K562 (cell line): Measurements from ENCODE around the gene KCNK4. TPM values are rescaled to one million over a fixed set of nuclear protein-coding genes. Genes with fewer than 3 reads are reported as not detected.
A peak's percentile ranks its signal among the peaks of the same experiment; 100 is the strongest.

ENCODE experiments used
- CTBP1 ChIP-seq: fragments of 450-650 bp; IDR thresholded peaks from 2 replicates; pipeline ENCODE4 v1.6.1; 2016; ENCODE audit warnings: borderline replicate concordance
- GATAD2B ChIP-seq: fragments of 450-650 bp; IDR thresholded peaks from 2 replicates; pipeline ENCODE4 v1.6.1; 2017; ENCODE audit warnings: mild to moderate bottlenecking, borderline replicate concordance
- GTF2A2 ChIP-seq: IDR thresholded peaks from 2 replicates; pipeline ENCODE4 v1.6.1; 2016; ENCODE audit warnings: mild to moderate bottlenecking, missing genetic modification characterization, missing compliant biosample characterization
- L3MBTL2 ChIP-seq: fragments of 450-650 bp; IDR thresholded peaks from 2 replicates; pipeline ENCODE4 v1.6.1; 2016; ENCODE audit warnings: mild to moderate bottlenecking, moderate library complexity
- MCM3 ChIP-seq: fragments of 450-650 bp; IDR thresholded peaks from 2 replicates; pipeline ENCODE4 v1.6.1; 2016
- MLLT1 ChIP-seq, 2 experiments: fragments of 450-650 bp; IDR thresholded peaks; 2 replicates each; pipeline ENCODE4 v1.6.1; 2016
- MYC ChIP-seq, 2 experiments: fragments of 250-450 bp in 1 of 2; sonication (Bioruptor Pico) in 1 of 2; IDR thresholded peaks; 2 replicates each; pipeline versions ENCODE4 v1.5.1 to v1.6.1; 2012 to 2021; ENCODE audit warnings: low read depth in 2 of 2, borderline replicate concordance in 1 of 2, improper control_type of control experiment in 1 of 2, low read length in 1 of 2, mild to moderate bottlenecking in 1 of 2, moderate library complexity in 1 of 2
- NCOA6 ChIP-seq: fragments of 450-650 bp; IDR thresholded peaks from 2 replicates; pipeline ENCODE4 v1.6.1; 2017; ENCODE audit warnings: mild to moderate bottlenecking
- RBM25 ChIP-seq: fragments of 200-400 bp; formaldehyde crosslinking; IDR thresholded peaks from 2 replicates; pipeline ENCODE4 v1.6.1; 2018; ENCODE audit warnings: low read length, low read depth, moderate library complexity; ENCODE audit not compliant: severe bottlenecking
- SUPT5H ChIP-seq: fragments of 450-650 bp; IDR thresholded peaks from 2 replicates; pipeline ENCODE4 v1.6.1; 2016
- TAF9B ChIP-seq: fragments of 450-650 bp; IDR thresholded peaks from 2 replicates; pipeline ENCODE4 v1.6.1; 2018; ENCODE audit warnings: mild to moderate bottlenecking; ENCODE audit not compliant: partially characterized antibody
- ZFP30 ChIP-seq: fragments of 250-450 bp; sonication (Bioruptor Pico); IDR thresholded peaks from 2 replicates; pipeline ENCODE4 v1.8.0; 2022; ENCODE audit warnings: moderate library complexity, mild to moderate bottlenecking, inconsistent platforms, borderline replicate concordance
- ZFP36 ChIP-seq: fragments of 150-350 bp; IDR thresholded peaks from 2 replicates; pipeline ENCODE4 v1.6.1; 2018; ENCODE audit warnings: low read length, low read depth; ENCODE audit not compliant: partially characterized antibody
- ZNF589 ChIP-seq: fragments of 200-800 bp; sonication (Bioruptor generic); IDR thresholded peaks from 2 replicates; pipeline ENCODE4 v1.6.1; 2016; ENCODE audit warnings: low read depth, missing genetic modification characterization, missing compliant biosample characterization
- ZNF707 ChIP-seq: fragments of 250-450 bp; sonication (Bioruptor Pico); conservative IDR thresholded peaks from 2 replicates; pipeline ENCODE4 v1.8.0; 2022; ENCODE audit warnings: inconsistent platforms, mild to moderate bottlenecking, moderate library complexity
- polyA plus RNA-seq, 8 experiments: library from polyadenylated mRNA; depleted of rRNA in 4 of 8; stranded (reverse) in 5 of 8; unstranded in 3 of 8; fragments of >200 nt; fragmentation: Nextera tagmentation in 2 of 8; fragmentation: Illumina TruSeq in 1 of 8; extraction: Ambion mirVana in 2 of 8; extraction: Trizol in 1 of 8; gene quantifications; 2 replicates each; pipeline versions ENCODE4 v1.2.1 to v1.2.3, GENCODE V29; 2011 to 2014; ENCODE audit warnings: inconsistent platforms in 1 of 8, missing spikeins in 1 of 8
- total RNA-seq, 7 experiments: library from RNA; depleted of rRNA in 6 of 7; stranded (reverse); fragments of >200 nt in 6 of 7; fragmentation: Illumina TruSeq in 2 of 7; extraction: Trizol in 2 of 7; gene quantifications; 2 replicates each; pipeline versions ENCODE4 v1.2.1 to v1.2.3, GENCODE V29; 2011 to 2021; ENCODE audit warnings: low replicate concordance in 1 of 7
- TF ChIP-seq, protein P1 (sequence below), 2 experiments: fragments of 450-650 bp in 1 of 2; sonication (generic) in 1 of 2; formaldehyde crosslinking in 1 of 2; IDR thresholded peaks in 1 of 2; conservative IDR thresholded peaks in 1 of 2; 2 replicates each; pipeline versions ENCODE4 v1.6.1 to v1.8.1; 2016 to 2023; ENCODE audit warnings: mild to moderate bottlenecking in 2 of 2, moderate library complexity in 2 of 2, inconsistent platforms in 1 of 2, missing genetic modification reagents in 1 of 2
- TF ChIP-seq, protein P2 (sequence below): sonication (generic); formaldehyde crosslinking; IDR thresholded peaks from 2 replicates; pipeline ENCODE4 v1.9.0; 2022; ENCODE audit warnings: mild to moderate bottlenecking, missing genetic modification reagents
- TF ChIP-seq, protein P3 (sequence below): fragments of 250-450 bp; sonication (Bioruptor Pico); IDR thresholded peaks from 2 replicates; pipeline ENCODE4 v1.4.0; 2020
- TF ChIP-seq, protein P4 (sequence below): sonication (generic); formaldehyde crosslinking; IDR thresholded peaks from 2 replicates; pipeline ENCODE4 v1.5.0; 2020; ENCODE audit warnings: missing genetic modification reagents

KCNK4 gene
- total and polyA plus RNA-seq, 9 of the 15 experiments (the other 6 are each of a cell fraction or from before 2014, with no cell fraction given) = not detected

- TF ChIP-seq ZFP30 (CRISPR knock-in tag) = no peak
- TF ChIP-seq, protein P1, sequence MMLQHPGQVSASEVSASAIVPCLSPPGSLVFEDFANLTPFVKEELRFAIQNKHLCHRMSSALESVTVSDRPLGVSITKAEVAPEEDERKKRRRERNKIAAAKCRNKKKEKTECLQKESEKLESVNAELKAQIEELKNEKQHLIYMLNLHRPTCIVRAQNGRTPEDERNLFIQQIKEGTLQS (IDR thresholded peaks at IDR 0.05) = peak; percentile 46; the same call in 1 of the 2 replicates
- TF ChIP-seq, protein P1 (CRISPR knock-in tag; conservative IDR thresholded peaks at IDR 0.05) = no peak
- TF ChIP-seq GTF2A2 (tag) = no peak
- no peak for TF ChIP-seq NCOA6
- TF ChIP-seq, protein P2, sequence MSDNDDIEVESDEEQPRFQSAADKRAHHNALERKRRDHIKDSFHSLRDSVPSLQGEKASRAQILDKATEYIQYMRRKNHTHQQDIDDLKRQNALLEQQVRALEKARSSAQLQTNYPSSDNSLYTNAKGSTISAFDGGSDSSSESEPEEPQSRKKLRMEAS (CRISPR knock-in tag) = no peak
- TF ChIP-seq SUPT5H = no peak
- TF ChIP-seq TAF9B = no peak
- TF ChIP-seq MLLT1 (IDR thresholded peaks at IDR 0.05) = no peak
- TF ChIP-seq L3MBTL2 = no peak
- no peak for TF ChIP-seq ZNF589 (CRISPR knock-in tag)
- TF ChIP-seq, protein P3, sequence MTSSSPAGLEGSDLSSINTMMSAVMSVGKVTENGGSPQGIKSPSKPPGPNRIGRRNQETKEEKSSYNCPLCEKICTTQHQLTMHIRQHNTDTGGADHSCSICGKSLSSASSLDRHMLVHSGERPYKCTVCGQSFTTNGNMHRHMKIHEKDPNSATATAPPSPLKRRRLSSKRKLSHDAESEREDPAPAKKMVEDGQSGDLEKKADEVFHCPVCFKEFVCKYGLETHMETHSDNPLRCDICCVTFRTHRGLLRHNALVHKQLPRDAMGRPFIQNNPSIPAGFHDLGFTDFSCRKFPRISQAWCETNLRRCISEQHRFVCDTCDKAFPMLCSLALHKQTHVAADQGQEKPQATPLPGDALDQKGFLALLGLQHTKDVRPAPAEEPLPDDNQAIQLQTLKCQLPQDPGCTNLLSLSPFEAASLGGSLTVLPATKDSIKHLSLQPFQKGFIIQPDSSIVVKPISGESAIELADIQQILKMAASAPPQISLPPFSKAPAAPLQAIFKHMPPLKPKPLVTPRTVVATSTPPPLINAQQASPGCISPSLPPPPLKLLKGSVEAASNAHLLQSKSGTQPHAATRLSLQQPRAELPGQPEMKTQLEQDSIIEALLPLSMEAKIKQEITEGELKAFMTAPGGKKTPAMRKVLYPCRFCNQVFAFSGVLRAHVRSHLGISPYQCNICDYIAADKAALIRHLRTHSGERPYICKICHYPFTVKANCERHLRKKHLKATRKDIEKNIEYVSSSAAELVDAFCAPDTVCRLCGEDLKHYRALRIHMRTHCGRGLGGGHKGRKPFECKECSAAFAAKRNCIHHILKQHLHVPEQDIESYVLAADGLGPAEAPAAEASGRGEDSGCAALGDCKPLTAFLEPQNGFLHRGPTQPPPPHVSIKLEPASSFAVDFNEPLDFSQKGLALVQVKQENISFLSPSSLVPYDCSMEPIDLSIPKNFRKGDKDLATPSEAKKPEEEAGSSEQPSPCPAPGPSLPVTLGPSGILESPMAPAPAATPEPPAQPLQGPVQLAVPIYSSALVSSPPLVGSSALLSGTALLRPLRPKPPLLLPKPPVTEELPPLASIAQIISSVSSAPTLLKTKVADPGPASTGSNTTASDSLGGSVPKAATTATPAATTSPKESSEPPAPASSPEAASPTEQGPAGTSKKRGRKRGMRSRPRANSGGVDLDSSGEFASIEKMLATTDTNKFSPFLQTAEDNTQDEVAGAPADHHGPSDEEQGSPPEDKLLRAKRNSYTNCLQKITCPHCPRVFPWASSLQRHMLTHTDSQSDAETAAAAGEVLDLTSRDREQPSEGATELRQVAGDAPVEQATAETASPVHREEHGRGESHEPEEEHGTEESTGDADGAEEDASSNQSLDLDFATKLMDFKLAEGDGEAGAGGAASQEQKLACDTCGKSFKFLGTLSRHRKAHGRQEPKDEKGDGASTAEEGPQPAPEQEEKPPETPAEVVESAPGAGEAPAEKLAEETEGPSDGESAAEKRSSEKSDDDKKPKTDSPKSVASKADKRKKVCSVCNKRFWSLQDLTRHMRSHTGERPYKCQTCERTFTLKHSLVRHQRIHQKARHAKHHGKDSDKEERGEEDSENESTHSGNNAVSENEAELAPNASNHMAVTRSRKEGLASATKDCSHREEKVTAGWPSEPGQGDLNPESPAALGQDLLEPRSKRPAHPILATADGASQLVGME (CRISPR knock-in tag) = no peak
- TF ChIP-seq ZNF707 = no peak
- TF ChIP-seq MYC (IDR thresholded peaks at IDR 0.05; ENCODE audit: low read depth, low read length) = no peak
- no peak for TF ChIP-seq MYC (CRISPR knock-in tag; IDR thresholded peaks at IDR 0.05; ENCODE audit: borderline replicate concordance, low read depth)
- TF ChIP-seq, protein P4, sequence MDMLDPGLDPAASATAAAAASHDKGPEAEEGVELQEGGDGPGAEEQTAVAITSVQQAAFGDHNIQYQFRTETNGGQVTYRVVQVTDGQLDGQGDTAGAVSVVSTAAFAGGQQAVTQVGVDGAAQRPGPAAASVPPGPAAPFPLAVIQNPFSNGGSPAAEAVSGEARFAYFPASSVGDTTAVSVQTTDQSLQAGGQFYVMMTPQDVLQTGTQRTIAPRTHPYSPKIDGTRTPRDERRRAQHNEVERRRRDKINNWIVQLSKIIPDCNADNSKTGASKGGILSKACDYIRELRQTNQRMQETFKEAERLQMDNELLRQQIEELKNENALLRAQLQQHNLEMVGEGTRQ (CRISPR knock-in tag) = no peak
- TF ChIP-seq MCM3 = no peak
- TF ChIP-seq RBM25 = peak; percentile 84
- TF ChIP-seq GATAD2B = no peak
- no peak for TF ChIP-seq CTBP1
- TF ChIP-seq ZFP36 = peak; percentile 77
Measured at GRCh38 chr11:64347193-64347867, 56.2 kb downstream of the KCNK4 start (continued).
